ENCODE results near the gene KIF26B.
"Not testable (repeated sequence)": the region's sequence is repeated elsewhere in the genome, so short reads cannot be mapped to it uniquely, and the experiment has no call there.

Gene KIF26B

DNA sequence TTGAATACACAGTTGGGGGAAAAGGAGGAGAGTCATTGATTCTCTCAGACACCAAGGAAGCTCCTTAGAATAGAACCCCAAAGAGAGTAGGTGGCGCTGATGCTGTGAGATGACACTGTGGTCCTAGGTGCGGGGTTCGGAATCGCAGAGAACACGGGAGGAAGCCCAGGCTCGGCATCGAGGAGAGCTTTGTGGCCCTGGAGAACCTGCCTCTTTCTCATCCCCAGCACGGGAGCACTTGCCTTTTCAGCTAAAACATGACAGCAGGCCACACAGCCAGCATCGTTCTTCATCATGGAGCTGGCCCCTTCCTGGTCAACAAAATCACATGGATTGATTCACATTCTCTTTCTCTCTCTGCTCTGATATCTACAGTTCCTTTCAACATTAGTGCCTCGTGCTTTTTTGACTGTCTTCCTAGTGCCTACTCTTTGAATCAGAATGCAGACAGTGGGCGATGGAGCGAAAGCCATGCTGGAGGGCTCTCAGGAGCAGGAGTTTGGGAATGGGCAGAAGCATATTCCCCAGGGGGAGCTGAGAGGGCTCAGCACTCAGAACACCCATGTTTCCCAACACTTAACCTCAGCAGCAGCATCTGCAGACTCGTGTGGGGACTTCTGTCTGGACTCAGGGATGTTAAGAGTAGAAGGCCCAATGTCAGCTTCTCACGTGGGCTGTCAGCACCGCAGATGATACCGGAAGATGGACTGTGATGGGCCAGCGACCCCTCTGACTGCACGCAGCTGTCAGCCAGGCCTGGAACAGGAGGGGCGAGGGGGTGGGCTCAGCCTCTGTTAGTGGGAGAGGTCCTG, 539.4 kb downstream of the KIF26B start:
- peak in 1 of 10 donors; percentile 56 for DNase-seq
- intact Hi-C loops (cut with DNase I): no loop called here

DNA sequence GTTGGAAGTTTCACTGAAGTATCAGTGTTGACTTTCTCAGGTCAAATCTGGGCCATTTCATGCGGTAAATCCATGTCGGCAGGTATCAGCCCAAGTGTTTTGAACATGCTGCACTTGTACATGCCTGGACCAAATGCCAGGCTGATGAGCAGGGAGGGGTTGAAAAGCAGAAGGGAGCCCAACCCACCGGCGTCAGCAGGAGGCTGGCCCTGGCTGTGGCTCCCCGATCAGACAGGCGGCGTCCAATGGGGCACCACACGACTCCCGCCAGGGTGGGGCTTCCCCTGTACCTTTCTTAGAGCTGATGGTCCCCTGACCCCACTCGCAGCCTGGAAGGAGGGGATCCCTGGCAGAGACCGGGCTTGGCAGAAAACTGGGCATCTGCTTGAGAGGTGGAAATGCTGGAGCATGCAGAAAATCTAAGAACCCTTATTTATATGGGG, 540.0 kb downstream of the KIF26B start:
- intact Hi-C loops (cut with DNase I): no loop called here
- DNase-seq: peak in 1 of 10 donors; percentile 69

DNA sequence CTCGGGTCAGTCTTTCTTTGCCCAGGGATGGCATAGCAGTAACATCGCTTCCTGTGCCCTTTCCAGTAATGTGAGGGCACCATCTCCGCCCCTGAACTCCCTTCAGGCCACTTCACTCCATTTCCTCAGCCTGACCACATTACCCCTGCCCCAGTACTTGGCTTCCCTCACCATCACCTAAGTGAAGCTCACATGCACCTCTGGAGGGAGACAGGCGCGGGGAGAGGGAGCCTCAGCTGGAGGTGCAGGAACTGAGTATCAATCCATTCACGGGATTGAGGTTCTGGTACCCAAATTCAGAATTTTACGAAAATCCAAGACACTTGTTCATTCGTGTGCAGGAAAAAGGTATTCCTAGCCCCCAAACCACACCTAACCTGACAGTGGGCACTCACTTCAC, 540.4 kb downstream of the KIF26B start:
- intact Hi-C loops (cut with DNase I): no loop called here
- DNase-seq: peak in 1 of 10 donors; percentile 24

DNA sequence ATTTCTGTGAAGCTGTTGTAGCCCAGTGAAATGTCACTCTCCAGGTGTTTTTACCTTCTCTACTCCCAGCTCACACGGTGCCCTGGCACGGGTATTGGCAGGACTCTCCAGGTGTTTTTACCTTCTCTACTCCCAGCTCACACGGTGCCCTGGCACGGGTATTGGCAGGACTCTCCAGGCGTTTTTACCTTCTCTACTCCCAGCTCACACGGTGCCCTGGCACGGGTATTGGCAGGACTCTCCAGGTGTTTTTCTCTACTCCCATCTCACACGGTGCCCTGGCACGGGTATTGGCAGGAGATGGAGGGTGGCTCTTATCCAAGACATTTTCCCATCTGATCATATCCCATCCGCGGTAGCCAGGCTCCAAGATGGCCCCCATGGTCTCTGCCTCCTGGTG, 540.9 kb downstream of the KIF26B start:
- intact Hi-C loops (cut with DNase I): not testable (repeated sequence)
- DNase-seq: peak in 1 of 10 donors; percentile 36

DNA sequence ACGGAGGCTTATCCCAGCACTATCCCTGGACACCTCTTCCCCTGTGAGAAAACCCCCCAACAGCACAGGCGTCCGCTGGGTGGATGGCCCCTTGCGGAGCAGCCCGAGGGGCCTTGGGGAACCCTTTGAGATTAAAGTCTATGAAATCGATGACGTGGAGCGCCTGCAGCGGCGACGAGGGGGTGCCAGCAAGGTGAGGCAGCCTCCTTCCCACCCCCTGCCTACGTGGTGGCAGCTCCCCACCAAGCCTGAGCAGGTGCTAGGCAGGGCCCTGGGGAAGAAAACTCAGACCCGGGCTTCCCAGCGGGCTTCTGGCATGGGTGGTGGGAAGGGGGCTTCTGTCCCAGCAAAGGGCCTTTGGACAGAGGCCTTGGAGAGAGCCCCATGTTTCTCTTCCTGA, 543.3 kb downstream of the KIF26B start:
- peak in 1 of 10 donors; percentile 35 for DNase-seq
- intact Hi-C loops (cut with DNase I): no loop called here

DNA sequence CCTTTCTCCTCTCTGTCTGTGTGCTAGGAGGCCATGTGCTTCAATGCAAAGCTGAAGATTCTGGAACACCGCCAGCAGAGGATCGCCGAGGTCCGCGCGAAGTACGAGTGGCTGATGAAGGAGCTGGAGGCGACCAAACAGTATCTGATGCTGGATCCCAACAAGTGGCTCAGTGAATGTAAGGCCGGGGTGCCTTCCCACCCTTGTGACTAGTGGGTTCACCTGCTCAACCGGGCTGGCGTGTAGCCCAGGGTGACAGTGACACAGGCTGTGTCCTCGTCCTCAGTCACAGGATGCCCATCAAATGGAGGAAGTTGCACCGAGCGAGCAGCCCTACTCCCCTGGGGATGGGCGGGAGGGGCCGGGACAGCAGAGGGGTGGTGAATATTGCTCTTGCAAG, 544.1 kb downstream of the KIF26B start:
- intact Hi-C loops (cut with DNase I): no loop called here

DNA sequence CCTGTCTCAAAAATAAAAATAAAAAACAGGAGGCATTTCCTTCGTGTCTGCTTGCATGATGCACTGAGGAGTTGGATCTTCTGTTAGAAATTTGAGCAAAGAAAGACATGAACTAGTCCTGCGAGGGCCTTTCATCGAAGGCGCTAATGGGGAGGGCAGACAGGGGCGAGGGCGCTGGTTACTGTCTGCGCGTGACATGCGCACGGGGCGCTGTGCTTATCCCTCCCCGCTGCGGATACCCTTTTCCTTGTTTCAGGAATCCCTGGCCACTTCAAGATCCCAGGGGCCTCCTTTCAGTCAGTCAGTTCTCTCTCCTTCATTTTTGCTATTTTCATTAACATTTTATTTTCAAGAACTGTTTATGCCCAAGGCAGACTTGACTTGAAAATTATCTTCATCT, 545.8 kb downstream of the KIF26B start:
- peak in 1 of 10 donors; percentile 39 for DNase-seq
- intact Hi-C loops (cut with DNase I): no loop called here

More for the DNA sequence above, 544.1 kb downstream of the KIF26B start:
- peak in 2 of 10 donors; percentile 78 to 82 for DNase-seq

DNA sequence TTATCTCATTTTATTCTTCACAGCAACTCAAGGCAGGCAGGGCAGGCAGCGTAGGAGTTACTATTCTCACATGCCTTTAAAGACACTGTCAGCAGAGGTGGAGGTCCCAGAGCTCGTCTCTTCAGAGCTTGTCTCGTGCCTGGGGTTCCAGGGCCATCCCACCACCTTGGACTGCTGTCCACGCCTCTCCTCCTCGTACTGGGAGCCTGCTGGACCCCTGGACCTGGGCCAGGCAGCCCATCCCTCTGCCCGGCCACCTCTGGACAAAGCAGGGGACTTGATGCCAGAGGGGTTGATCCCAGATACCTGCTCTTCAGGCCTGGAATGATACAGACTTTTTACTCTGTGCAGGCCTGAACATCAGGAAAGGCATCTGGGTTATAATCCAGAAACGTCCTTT, 546.8 kb downstream of the KIF26B start:
- intact Hi-C loops (cut with DNase I): no loop called here
- DNase-seq: peak in 1 of 10 donors; percentile 52

DNA sequence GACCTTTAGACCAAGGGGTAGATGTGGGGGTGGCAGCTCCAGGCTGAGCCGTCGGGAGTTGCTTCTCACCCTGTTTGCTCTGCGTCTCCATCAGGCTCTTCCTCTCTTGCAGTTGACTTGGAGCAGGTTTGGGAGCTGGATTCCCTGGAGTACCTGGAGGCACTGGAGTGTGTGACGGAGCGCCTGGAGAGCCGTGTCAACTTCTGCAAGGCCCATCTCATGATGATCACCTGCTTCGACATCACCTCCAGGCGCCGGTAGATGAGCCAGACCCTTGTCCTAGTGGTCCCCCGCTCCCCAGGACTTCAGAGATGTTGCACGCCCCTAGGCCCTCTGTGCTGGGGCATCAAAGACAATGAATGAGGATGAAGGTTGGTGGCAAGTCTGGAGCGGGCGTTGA, 547.6 kb downstream of the KIF26B start:
- intact Hi-C loops (cut with DNase I): no loop called here
- peak in 1 of 10 donors; percentile 77 for DNase-seq

DNA sequence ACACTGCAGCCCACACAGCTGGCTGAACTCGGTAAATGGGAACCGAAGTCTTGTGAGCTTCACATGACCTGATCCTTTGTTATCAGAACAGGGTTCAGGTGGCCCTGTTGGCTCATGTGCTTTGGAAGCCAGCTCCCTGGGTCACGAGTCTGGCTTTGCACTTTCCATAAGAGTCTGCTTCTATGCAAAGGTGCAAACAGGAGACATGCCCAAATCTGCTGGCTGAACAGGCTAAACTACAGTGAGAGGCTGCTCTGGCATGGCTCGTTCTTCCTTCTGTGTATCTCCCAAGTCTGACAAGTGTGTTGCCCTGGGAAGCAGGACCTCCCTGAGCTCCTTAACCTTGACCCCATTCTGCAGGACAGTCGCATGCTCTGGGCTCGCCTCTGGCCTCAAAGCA, 549.6 kb downstream of the KIF26B start:
- DNase-seq: peak in 1 of 10 donors; percentile 54
- intact Hi-C loops (cut with DNase I): no loop called here

DNA sequence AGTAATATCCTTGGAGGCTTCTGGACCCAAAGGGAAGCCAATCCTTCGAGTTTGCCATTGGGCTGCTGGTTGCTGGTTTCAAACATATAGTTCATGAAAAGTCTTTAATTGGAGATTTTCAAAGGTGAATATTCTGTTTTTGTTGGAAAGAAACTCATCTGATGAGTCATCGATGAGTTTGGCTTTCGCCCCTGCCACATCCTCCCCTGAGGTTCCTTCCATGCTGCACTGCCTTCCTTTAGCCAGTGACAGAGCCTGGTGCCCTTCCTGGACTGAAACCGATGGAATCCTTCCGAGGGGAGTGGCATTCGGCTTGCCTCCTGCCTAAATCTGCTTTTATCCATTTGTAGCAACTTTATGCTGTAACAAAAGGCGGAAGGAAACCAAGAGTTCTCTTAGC, 550.0 kb downstream of the KIF26B start:
- peak in 1 of 10 donors; percentile 30 for DNase-seq
- intact Hi-C loops (cut with DNase I): no loop called here

DNA sequence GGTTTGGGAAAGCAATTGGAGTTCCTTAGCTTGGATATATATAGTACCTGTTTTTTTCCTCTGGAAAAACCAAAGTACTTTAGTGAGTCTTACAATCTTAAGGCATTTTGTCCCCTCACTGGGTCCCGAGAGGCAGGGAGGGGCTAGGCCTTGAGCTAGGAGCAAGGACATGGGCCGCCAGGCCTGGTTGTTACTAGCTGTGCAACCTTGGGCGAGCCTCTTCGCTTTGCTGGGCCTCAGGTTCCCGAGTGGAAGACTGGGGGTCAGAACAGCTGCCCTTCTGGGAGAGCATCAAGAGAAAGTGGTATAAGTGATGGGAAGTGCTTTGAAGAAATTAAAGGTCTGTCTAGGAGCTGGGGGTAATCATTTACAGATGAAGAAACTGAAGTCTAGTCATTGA, 553.2 kb downstream of the KIF26B start:
- intact Hi-C loops (cut with DNase I): no loop called here

DNA sequence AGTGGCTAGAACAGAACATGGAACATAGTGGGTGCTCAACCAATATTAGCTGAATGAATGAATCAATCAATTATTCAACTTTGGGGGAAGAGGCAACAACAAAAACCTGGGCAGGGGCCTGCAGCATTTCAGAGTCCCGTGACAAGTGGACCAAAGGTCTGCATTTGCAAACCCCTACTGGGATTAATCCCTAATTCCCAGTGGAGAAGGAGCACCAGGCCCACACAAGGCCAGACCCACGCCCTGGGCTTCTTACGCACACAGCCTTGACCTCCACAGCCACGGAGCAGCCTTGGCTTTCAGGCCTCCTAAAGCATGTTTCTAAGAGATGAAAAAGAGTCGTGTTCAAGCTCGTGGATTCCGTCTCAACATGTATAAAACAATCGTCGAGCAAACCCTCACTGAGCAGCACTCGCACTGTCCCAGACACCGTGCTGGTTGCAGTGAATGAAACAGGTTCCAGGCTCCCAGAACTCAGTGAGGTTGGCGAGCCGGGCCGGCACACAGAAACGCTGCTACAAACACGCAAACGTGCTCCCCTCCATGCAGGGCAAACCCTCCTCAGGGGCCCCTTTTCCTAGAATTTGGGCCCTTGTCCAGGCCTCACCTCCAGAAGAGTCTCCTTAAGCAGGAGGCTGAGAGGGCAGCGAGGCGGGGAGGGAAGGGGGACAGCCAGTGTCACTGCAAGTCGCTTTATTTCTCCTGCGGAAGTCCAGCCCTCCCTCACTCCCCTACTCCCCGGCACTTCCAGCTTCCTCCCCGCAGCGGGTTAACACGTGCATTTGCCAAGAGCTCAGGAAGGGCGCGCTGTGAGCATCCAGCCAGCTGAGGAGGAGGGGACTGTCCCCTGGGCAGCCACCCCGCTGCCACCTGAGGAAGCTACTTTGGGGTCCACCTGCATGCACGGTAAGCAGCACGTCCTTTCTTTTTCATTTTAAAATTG, 556.4 kb downstream of the KIF26B start:
- intact Hi-C loops (cut with DNase I): no loop called here
- peak in 1 of 10 donors; percentile 61 for DNase-seq

More for the DNA sequence above, 553.2 kb downstream of the KIF26B start:
- peak in 1 of 10 donors; percentile 43 for DNase-seq

DNA sequence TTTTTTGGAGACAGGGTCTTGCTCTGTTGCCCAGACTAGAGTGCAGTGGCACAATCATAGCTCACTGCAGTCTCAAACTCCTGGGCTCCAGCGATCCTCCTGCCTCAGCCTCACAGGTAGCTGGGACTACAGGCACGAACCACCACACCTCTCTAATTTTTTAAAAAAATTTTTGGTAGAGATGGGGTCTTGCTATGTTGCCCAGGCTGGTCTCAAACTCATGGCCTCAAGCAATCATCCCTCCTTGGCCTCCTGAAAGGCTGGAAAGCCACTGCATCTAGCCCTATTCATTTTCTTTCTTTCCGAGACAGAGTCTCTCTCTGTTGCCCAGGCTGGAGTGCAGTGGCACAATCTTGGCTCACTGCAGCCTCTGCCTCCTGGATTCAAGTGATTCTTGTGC, 559.2 kb downstream of the KIF26B start:
- DNase-seq; intact Hi-C loops (cut with DNase I): not testable (repeated sequence)

DNA sequence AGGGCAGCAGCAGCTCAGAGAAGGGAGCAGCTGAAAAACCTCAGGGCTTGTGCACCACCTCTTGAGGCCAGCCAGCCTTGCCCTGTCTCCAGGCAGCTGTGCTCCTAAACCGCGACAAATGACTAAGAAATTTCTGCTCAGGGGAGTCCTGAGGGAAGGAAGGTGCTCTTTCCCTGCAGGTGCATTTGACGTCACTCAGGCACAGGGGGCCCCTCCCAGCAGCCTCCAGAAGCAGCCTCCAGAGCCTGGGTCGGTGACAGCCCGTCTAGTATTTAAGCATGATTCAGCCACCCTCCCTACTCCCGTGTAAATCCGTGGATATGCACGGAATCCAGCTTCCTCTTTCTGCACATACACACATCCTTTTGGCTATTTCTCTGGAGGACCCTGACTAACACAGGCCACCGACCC, 560.5 kb downstream of the KIF26B start:
- DNase-seq: no peak
- intact Hi-C loops (cut with DNase I): no loop called here

DNA sequence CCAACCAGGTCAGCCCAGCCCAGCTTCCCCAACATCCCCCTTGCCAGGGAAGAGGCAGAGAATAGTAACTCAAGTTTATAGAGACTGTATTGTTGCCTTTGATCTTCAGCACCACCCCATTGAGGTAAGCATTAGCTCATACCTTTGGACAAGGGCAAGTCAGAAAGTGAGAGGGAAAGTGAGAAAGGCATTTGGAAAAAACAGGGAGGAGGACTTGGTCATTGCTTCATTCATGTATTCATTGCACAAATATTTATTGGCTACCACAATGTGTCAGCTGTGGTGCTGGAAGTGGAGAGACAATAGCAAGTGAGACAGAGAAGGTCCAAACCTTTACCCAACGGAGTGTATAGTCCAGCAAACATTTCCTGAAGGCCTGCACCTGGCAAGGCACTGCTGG, 561.2 kb downstream of the KIF26B start:
- no peak for DNase-seq
- intact Hi-C loops (cut with DNase I): no loop called here

DNA sequence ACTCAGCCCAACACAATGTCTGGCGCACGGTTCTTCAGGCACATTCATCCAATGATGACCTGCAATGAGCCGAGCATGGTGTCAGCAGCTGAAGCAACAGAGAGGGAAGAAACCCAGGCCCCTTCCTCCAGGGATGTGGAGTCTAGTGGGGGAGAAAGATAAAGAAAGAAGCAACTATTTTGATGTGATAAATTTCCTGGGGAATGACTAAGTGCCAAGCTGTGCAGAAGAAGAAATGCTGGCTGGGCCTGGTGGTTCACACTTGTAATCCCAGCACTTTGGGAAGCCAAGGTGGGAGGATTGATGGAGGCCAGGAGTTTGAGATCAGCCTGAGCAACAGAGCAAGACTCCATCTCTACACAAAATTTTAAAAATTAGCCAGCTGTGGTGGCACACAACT, 561.8 kb downstream of the KIF26B start:
- intact Hi-C loops (cut with DNase I): no loop called here
- no peak for DNase-seq

DNA sequence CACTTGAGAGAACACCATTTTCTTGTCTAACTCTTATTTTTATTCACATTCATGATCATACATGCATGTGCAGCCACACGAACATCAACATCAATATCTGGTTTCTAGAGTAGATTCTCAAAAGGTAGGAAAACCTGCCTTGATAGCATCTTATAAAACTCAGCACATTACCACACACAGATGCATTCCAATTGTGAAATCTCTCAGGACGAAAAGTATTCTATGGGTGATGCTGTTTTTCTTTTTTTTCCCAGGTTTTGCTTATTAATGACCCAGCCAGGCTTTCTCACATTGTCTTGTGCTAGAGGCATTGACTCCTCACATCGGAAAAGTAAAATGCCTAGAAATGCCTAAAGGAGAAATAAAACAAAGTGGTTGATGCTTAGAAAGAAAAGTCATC, 562.8 kb downstream of the KIF26B start:
- no peak for DNase-seq
- intact Hi-C loops (cut with DNase I): no loop called here

DNA sequence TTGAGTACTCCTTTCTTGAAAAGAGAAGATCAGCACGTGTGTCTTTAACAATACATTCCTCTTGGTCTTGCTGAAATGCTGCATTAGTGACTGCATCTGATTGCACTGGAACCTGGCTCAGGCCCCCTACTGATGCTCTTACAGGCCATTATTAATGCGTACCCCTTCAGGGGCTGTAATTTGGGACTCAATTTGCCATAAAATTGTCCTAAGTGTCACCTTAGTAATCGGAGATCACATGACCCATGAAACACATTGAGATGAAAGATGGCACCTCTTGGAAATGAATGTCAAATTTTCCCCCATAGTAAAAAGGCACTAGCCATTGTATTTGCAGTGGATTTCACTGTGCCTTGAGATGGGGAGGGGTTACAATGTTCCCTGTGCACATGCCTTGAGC, 563.3 kb downstream of the KIF26B start:
- intact Hi-C loops (cut with DNase I): no loop called here
- DNase-seq: no peak

DNA sequence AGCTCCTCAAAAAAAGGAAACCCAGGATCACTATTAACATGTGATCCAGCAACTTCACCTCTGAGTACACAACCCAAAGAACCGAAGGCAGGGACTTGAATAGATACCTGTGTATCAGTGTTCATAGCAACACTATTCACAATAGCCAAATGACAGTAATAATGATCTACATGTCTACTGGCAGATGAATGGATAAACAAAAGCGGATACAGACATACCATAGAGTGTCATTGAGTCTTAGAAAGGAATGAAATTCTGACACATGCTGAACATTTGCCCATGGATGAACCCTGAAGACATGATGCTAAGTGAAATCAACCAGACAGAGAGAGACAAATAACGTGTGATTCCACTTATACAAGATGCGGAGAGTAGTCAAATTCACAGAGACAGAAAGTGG, 564.2 kb downstream of the KIF26B start:
- no peak for DNase-seq
- intact Hi-C loops (cut with DNase I): no loop called here

DNA sequence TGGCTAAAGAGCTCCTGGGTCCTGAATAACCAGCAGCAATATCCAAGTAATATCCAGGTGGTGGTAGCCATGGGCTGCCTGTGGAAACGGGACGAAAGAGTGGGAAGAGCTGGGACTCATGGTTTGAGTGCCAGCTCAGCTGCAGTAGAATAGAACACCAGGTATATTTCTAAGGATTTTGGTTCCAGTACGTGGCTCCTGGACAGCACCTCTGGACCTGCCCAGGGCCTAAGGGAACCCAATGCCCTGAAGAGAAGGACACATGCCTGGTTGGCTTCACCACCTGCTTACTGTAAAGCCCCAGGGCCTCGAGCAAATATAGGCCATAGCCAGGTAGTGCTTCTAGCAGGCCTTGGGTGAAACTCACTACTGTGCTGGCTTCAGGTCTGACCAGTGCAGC, 566.7 kb downstream of the KIF26B start:
- DNase-seq: no peak
- intact Hi-C loops (cut with DNase I): no loop called here

Data from posterior cingulate gyrus (tissue), 11 donors.